ENCODE results near the gene PLCE1. TPM values are rescaled to one million over a fixed set of nuclear protein-coding genes. Genes with fewer than 3 reads are reported as not detected.

The PLCE1 gene
- total RNA-seq, 1 experiment from 2014 or later = 0.23 TPM

DNA sequence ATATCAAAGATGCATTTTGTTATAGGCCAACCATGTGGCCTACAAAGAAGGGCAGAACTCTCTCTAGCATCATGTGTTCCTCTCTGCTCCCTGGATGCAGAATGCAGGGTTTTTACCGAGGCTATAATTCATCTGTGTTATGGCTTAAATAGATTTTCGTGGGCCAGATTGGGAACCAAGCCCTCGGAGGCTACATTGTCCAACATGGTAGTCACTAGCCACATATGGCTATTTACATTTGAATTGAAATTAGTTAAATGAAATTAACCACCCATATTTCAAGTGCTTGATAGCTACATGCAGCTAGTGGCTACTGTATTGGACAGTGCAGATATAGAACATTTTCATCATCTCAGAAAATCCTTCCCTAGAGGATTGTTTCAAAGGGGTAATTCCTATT lies 2.8 kb downstream of the PLCE1 start:
- no peaks in the 10 kb centered on the region for H3K36me3 Mint-ChIP-seq (ENCODE audit: insufficient read depth, unreplicated experiment)
- no peak overlapping the region for H3K4me3 Mint-ChIP-seq (ENCODE audit: unreplicated experiment)
- H3K4me1 Mint-ChIP-seq (ENCODE audit: insufficient read depth, unreplicated experiment) = peaks cover 25% of the 10 kb centered on the region
- DNase-seq (ENCODE audit: unreplicated experiment) = no peak
- ChIA-PET POLR2A (no interaction called here), CTCF (interaction anchor here (0.6 to 1.0 kb wide), 3 partner anchors 243 to 346 kb away, joined by 3 to 5 read pairs (median 3); no protein-coding TSS in a partner anchor)
- no peak overlapping the region for H3K27ac Mint-ChIP-seq (ENCODE audit: low read depth, unreplicated experiment)
- peaks cover 10% of the 10 kb centered on the region for H3K27me3 Mint-ChIP-seq (ENCODE audit: insufficient read depth, unreplicated experiment)
- TF ChIP-seq, protein P1, sequence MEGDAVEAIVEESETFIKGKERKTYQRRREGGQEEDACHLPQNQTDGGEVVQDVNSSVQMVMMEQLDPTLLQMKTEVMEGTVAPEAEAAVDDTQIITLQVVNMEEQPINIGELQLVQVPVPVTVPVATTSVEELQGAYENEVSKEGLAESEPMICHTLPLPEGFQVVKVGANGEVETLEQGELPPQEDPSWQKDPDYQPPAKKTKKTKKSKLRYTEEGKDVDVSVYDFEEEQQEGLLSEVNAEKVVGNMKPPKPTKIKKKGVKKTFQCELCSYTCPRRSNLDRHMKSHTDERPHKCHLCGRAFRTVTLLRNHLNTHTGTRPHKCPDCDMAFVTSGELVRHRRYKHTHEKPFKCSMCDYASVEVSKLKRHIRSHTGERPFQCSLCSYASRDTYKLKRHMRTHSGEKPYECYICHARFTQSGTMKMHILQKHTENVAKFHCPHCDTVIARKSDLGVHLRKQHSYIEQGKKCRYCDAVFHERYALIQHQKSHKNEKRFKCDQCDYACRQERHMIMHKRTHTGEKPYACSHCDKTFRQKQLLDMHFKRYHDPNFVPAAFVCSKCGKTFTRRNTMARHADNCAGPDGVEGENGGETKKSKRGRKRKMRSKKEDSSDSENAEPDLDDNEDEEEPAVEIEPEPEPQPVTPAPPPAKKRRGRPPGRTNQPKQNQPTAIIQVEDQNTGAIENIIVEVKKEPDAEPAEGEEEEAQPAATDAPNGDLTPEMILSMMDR (IDR thresholded peaks at IDR 0.05; ENCODE audit: unreplicated experiment) = no peak
- intact Hi-C loops (cut with micrococcal nuclease) = no loop called here
- no peaks in the 10 kb centered on the region for H3K9me3 Mint-ChIP-seq (ENCODE audit: unreplicated experiment)
- no TSS peak for BruUV-seq (replicated peaks)

GRCh38 chr10:93997546-93997945 lies 3.8 kb downstream of the PLCE1 start:
- TF ChIP-seq, protein P1 (IDR thresholded peaks at IDR 0.05; ENCODE audit: unreplicated experiment) = no peak
- intact Hi-C loops (cut with micrococcal nuclease) = no loop called here
- no peaks in the 10 kb centered on the region for H3K9me3 Mint-ChIP-seq (ENCODE audit: unreplicated experiment)
- H3K27me3 Mint-ChIP-seq (ENCODE audit: insufficient read depth, unreplicated experiment) = peaks cover 9% of the 10 kb centered on the region
- no TSS peak for BruUV-seq (replicated peaks)
- H3K27ac Mint-ChIP-seq (ENCODE audit: low read depth, unreplicated experiment) = no peak overlapping the region
- peaks cover 15% of the 10 kb centered on the region for H3K4me1 Mint-ChIP-seq (ENCODE audit: insufficient read depth, unreplicated experiment)
- no peak overlapping the region for H3K4me3 Mint-ChIP-seq (ENCODE audit: unreplicated experiment)
- no peaks in the 10 kb centered on the region for H3K36me3 Mint-ChIP-seq (ENCODE audit: insufficient read depth, unreplicated experiment)
- no peak for DNase-seq (ENCODE audit: unreplicated experiment)
- ChIA-PET CTCF (interaction anchor here (1.0 kb wide), 1 partner anchor 317 kb away, joined by 3 read pairs; no protein-coding TSS in a partner anchor), POLR2A (no interaction called here)

DNA sequence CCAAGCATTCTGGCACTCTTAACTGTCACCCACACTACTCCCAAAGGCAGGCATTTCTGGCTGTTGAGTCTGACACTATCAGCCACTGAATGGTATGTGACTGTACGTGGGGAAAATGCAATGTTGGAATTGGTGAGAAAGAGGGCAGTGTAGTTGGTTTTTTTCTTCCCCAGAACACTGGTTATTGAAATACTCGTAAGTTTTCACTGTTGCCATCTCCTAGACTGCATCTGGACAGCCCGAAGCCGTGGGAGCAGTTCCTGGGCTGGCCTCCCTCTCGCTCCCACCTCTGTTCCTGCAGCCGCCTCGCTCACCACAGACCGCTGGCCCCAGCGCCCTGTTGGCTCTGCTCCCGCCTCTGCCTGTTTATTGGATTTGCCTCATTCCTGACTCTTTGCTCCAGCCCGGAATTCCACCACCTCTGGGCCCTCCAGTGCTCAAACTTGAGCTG lies 5.7 kb downstream of the PLCE1 start:
- CTCF ChIA-PET = interaction anchor here (0.6 kb wide), 1 partner anchor 363 kb away, joined by 3 read pairs; no protein-coding TSS in a partner anchor
- H3K27ac Mint-ChIP-seq (ENCODE audit: low read depth, unreplicated experiment) = no peak overlapping the region

GRCh38 chr10:94000638-94001415 lies 7.1 kb downstream of the PLCE1 start:
- Mint-ChIP-seq H3K4me3 (ENCODE audit: unreplicated experiment) (no peak overlapping the region), H3K36me3 (ENCODE audit: insufficient read depth, unreplicated experiment) (no peaks in the 10 kb centered on the region), H3K27ac (ENCODE audit: low read depth, unreplicated experiment) (no peak overlapping the region), H3K4me1 (ENCODE audit: insufficient read depth, unreplicated experiment) (peaks cover 2% of the 10 kb centered on the region), H3K27me3 (ENCODE audit: insufficient read depth, unreplicated experiment) (no peaks in the 10 kb centered on the region), H3K9me3 (ENCODE audit: unreplicated experiment) (no peaks in the 10 kb centered on the region)
- CTCF ChIA-PET = interaction anchor here (0.6 to 1.8 kb wide), 2 partner anchors 137 to 319 kb away, joined by 3 to 4 read pairs; no protein-coding TSS in a partner anchor
- no peak for DNase-seq (ENCODE audit: unreplicated experiment)
- POLR2A ChIA-PET = no interaction called here
- TF ChIP-seq, protein P1 (IDR thresholded peaks at IDR 0.05; ENCODE audit: unreplicated experiment) = no peak
- BruUV-seq (replicated peaks) = no TSS peak
- intact Hi-C loops (cut with micrococcal nuclease) = no loop called here

More for the DNA sequence above, 5.7 kb downstream of the PLCE1 start:
- no TSS peak for BruUV-seq (replicated peaks)
- Mint-ChIP-seq H3K27me3 (ENCODE audit: insufficient read depth, unreplicated experiment) (no peaks in the 10 kb centered on the region), H3K36me3 (ENCODE audit: insufficient read depth, unreplicated experiment) (no peaks in the 10 kb centered on the region), H3K4me1 (ENCODE audit: insufficient read depth, unreplicated experiment) (peaks cover 9% of the 10 kb centered on the region), H3K9me3 (ENCODE audit: unreplicated experiment) (no peaks in the 10 kb centered on the region), H3K4me3 (ENCODE audit: unreplicated experiment) (no peak overlapping the region)
- POLR2A ChIA-PET = no interaction called here
- DNase-seq (ENCODE audit: unreplicated experiment) = no peak
- intact Hi-C loops (cut with micrococcal nuclease) = no loop called here
- TF ChIP-seq, protein P1 (IDR thresholded peaks at IDR 0.05; ENCODE audit: unreplicated experiment) = no peak
